ENCODE data around the gene LRRC23. TPM values are rescaled to one million over a fixed set of nuclear protein-coding genes. Genes with fewer than 3 reads are reported as not detected.
A peak's percentile ranks its signal among the peaks of the same experiment; 100 is the strongest.

LRRC23 gene
- total RNA-seq, 4 donors from 2014 or later = 2.3 to 5.9 (median 4.8) TPM

DNA sequence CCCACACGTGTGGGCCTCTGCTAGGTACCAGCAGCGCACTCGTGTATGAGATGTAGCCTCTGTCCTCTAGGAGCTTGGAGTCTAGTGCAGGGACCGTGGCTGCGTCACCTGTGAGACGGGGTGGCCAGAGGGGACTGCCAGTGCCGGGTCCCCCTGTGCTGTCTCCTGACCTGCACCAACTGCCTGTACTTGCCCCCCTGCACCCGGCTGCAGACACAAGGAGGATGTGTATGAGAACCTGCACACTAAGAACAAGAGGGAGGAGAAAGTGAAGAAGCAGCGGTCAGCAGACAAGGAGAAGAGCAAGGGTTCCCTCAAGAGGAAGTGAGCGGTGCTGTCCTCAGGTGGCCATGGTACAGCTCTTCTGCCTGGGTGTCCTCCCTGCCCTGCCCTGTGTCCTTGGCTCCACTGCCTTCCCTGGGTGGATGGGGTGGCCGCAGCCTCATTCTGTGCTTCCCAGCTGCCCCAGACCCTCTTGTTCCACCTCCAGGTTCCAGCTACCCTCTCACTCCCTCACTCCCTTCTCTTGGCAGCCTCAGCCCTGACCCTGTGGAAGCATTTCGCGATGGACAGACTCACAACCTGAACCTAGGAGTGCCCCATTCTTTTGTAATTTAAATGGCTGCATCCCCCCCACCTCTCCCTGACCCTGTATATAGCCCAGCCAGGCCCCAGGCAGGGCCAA is 56.1 kb downstream of the LRRC23 start:
- 60 to 71% methylated on average over 4 to 8 of the region's 13 CpGs for WGBS, 2 donors
- DNase-seq = no peak
- Histone ChIP-seq H3K36me3 (peaks cover 0 to 30% (median 6%) of the 10 kb centered on the region in 3 donors), H3K27ac (peak overlapping the region; percentile 91 to 99 (median 96)), H3K9me3 (no peaks in the 10 kb centered on the region), H3K4me3 (peak overlapping the region in 3 of 4 donors; percentile 61 to 72 (median 70)), H3K27me3 (no peaks in the 10 kb centered on the region), H3K4me1 (peaks cover 34 to 91% (median 68%) of the 10 kb centered on the region in 3 donors)
- intact Hi-C loops (cut with DNase I) = no loop called here
- TF ChIP-seq, protein P1, sequence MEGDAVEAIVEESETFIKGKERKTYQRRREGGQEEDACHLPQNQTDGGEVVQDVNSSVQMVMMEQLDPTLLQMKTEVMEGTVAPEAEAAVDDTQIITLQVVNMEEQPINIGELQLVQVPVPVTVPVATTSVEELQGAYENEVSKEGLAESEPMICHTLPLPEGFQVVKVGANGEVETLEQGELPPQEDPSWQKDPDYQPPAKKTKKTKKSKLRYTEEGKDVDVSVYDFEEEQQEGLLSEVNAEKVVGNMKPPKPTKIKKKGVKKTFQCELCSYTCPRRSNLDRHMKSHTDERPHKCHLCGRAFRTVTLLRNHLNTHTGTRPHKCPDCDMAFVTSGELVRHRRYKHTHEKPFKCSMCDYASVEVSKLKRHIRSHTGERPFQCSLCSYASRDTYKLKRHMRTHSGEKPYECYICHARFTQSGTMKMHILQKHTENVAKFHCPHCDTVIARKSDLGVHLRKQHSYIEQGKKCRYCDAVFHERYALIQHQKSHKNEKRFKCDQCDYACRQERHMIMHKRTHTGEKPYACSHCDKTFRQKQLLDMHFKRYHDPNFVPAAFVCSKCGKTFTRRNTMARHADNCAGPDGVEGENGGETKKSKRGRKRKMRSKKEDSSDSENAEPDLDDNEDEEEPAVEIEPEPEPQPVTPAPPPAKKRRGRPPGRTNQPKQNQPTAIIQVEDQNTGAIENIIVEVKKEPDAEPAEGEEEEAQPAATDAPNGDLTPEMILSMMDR (IDR thresholded peaks at IDR 0.05) = peak in 1 of 6 experiments; percentile 16
- TF ChIP-seq POLR2A (IDR thresholded peaks at IDR 0.05) = no peak

DNA sequence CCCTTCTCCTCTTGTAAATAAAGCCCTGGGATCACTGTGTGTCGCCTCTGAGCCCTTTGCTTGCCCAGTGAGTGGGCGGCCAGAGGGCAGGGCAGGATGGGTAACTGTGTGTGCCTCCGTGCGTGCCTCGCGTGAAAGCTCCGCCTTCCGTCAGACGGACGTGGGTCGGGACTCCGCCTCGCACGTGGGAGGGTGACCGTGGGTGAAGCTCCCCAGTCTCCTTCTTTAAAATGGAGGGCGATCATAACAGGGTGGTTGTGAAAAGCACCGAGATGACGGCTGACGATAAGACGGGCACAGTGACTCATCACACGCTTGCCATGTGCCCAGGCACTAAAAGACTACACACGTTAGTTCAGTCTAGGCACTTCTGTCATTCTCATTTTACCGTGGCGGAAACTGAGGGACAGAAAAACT is 56.7 kb downstream of the LRRC23 start:
- no peak for DNase-seq
- intact Hi-C loops (cut with DNase I) = no loop called here
- H3K27me3 ChIP-seq = no peaks in the 10 kb centered on the region
- H3K36me3 ChIP-seq = peaks cover 1 to 30% (median 8%) of the 10 kb centered on the region in 3 donors
- peak overlapping the region; percentile 61 to 72 (median 70) for H3K4me3 ChIP-seq
- H3K9me3 ChIP-seq = no peaks in the 10 kb centered on the region
- WGBS, 2 donors = 19 to 36% methylated on average over 10 to 17 of the region's 24 CpGs
- TF ChIP-seq POLR2A (IDR thresholded peaks at IDR 0.05) = peak in 1 of 4 donors; percentile 16
- TF ChIP-seq, protein P1 (IDR thresholded peaks at IDR 0.05) = no peak
- peak overlapping the region; percentile 91 to 99 (median 96) for H3K27ac ChIP-seq
- H3K4me1 ChIP-seq = peaks cover 34 to 91% (median 68%) of the 10 kb centered on the region in 3 donors

DNA sequence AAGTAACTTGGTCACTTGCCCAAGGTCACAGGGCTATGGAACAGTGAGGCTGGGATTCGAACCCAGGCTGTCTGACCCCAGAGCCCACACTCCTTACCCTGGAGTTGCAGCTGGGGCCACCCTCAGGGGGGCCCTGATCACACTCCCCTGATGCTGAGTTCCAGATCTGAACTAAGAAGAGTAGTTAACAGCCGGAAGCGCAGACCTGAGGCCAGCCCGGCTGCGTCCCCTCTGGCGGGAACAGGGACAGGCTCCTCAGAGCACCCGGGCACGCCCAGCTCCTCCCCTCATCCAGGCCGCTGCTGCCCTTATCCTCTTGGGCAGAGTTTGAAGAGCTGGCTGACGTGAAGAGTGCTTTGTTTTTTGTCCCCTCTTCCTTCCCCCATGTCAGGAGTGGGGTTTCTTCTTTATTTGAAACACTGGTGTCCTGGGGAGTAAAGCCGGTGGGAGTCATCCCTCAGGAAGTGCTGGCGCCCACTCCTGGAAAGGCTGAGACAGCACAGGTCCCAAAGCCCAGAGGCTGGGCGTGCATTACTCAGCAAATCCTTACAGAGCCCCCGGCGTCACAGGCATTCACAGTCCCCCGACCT is 57.2 kb downstream of the LRRC23 start:
- Histone ChIP-seq H3K4me3 (peak overlapping the region; percentile 61 to 72 (median 70)), H3K27me3 (no peaks in the 10 kb centered on the region), H3K27ac (peak overlapping the region; percentile 91 to 99 (median 96)), H3K36me3 (peaks cover 6 to 30% (median 8%) of the 10 kb centered on the region in 3 donors), H3K9me3 (no peaks in the 10 kb centered on the region), H3K4me1 (peaks cover 34 to 91% (median 67%) of the 10 kb centered on the region in 3 donors)
- no peak for TF ChIP-seq POLR2A (IDR thresholded peaks at IDR 0.05)
- TF ChIP-seq, protein P1 (IDR thresholded peaks at IDR 0.05) = peak in 5 of 6 experiments; percentile 3 to 50 (median 23)
- no peak for DNase-seq
- intact Hi-C loops (cut with DNase I) = loop anchor here (2.0 kb wide), 1 partner anchor 17 kb away; the partner anchor contains the start of gene C12orf57
- 12% methylated on average over 9 to 12 of the region's 16 CpGs for WGBS, 2 donors

DNA sequence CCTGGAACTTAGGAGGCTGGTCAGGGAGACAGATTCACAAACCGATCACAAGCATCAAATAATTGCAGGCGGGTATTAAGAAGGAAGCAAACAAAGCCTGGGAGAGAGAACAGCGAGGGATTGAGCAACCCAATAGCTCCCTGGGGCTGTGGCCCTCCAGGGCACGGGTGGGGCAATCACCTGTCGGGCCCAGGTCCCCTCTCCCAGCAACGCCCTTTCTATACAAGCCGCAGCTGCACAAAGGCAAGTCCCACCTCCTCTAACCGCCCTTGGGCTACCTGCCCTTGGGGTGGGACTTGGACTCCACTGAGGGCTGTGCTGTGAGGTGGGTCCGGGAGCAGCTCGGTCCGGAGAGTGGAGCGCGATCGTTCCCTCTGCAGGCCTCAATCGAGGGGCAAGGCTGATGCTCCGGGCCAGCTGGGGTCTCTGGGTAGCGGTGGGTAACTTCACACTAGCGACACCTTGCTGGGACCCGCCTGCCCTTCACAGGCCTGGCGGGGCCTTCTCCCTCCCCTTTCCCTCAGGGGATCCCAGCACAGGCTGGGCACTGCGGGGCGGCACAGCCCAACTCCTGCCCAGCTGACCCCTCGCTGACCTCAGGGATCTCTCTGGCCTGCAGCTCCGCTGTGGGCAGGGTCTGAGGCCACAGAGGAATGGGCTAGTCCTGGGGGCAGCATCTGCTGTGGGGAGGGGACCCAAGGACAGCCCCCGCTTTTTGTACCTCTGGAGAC is 57.8 kb downstream of the LRRC23 start:
- no peaks in the 10 kb centered on the region for H3K9me3 ChIP-seq
- peaks cover 9 to 33% (median 13%) of the 10 kb centered on the region in 3 donors for H3K36me3 ChIP-seq
- no peak for DNase-seq
- intact Hi-C loops (cut with DNase I) = loop anchor here (2.0 kb wide), 1 partner anchor 18 kb away; the partner anchor contains the start of gene C12orf57
- no peaks in the 10 kb centered on the region for H3K27me3 ChIP-seq
- 34% methylated on average over 14 of the region's 25 CpGs; no CpG with 5 or more reads in 1 of the 2 donors for WGBS, 2 donors
- H3K4me1 ChIP-seq = peaks cover 34 to 91% (median 62%) of the 10 kb centered on the region in 3 donors
- H3K4me3 ChIP-seq = peak overlapping the region; percentile 61 to 72 (median 70)
- no peak for TF ChIP-seq POLR2A (IDR thresholded peaks at IDR 0.05)
- TF ChIP-seq, protein P1 (IDR thresholded peaks at IDR 0.05) = no peak
- H3K27ac ChIP-seq = peak overlapping the region; percentile 91 to 99 (median 96)
